Middle frontal gyrus (tissue), 1 donor: Measurements from ENCODE around the gene SLC41A1.

Experiments
- DNase-seq: peaks from one replicate; pipeline ENCODE4 v3.0.0-alpha.2; 2015; ENCODE audit warnings: low spot score; ENCODE audit errors: extremely low spot score

The SLC41A1 gene

GRCh38 chr1:205754857-205755256 lies 58.1 kb downstream of the SLC41A1 start:
- no peak for DNase-seq

GRCh38 chr1:205751036-205751651 lies 61.9 kb downstream of the SLC41A1 start:
- DNase-seq, result no peak

- peak; percentile 97 for DNase-seq
Measured at GRCh38 chr1:205750138-205751035, 62.6 kb downstream of the SLC41A1 start, which contains the start of gene NUCKS1. Gene NUCKS1, minus strand, starts transcription at chr1:205750182. Its CDS starts 209 bp downstream, at chr1:205749973.

- DNase-seq, result peak; percentile 70
Measured at GRCh38 chr1:205749234-205750137, 63.5 kb downstream of the SLC41A1 start.

GRCh38 chr1:205748403-205749233 lies 64.4 kb downstream of the SLC41A1 start:
- DNase-seq, result peak; percentile 55

GRCh38 chr1:205746757-205747412 lies 66.1 kb downstream of the SLC41A1 start:
- no peak for DNase-seq

- DNase-seq, result no peak
Measured at GRCh38 chr1:205744403-205744802, 68.6 kb downstream of the SLC41A1 start.

GRCh38 chr1:205743977-205744376 lies 69.0 kb downstream of the SLC41A1 start:
- DNase-seq, result no peak

- no peak for DNase-seq
Measured at GRCh38 chr1:205741681-205742080, 71.3 kb downstream of the SLC41A1 start.

GRCh38 chr1:205739348-205740160 lies 73.4 kb downstream of the SLC41A1 start:
- no peak for DNase-seq
